Measurements from ENCODE around the gene SORBS2.

The SORBS2 gene

GRCh38 chr4:185738820-185739219 lies 73.2 kb downstream of the SORBS2 start:
- no peaks in the 10 kb centered on the region for H3K9me3 ChIP-seq (ENCODE audit: control insufficient read depth, low read length)
- H3K4me1 ChIP-seq (ENCODE audit: control insufficient read depth, insufficient read depth, low read length), result no peaks in the 10 kb centered on the region
- H3K27me3 ChIP-seq (ENCODE audit: control insufficient read depth, insufficient read depth, low read length), result no peaks in the 10 kb centered on the region
- no peak overlapping the region for H3K4me3 ChIP-seq (ENCODE audit: low read length)
- no peaks in the 10 kb centered on the region for H3K36me3 ChIP-seq (ENCODE audit: control insufficient read depth, insufficient read depth, low read length)
- no peak overlapping the region for H3K9ac ChIP-seq (ENCODE audit: low read length)

GRCh38 chr4:185738038-185738552 lies 73.9 kb downstream of the SORBS2 start:
- Histone ChIP-seq H3K27me3 (ENCODE audit: control insufficient read depth, insufficient read depth, low read length) (no peaks in the 10 kb centered on the region), H3K9ac (ENCODE audit: low read length) (no peak overlapping the region), H3K4me3 (ENCODE audit: low read length) (no peak overlapping the region), H3K36me3 (ENCODE audit: control insufficient read depth, insufficient read depth, low read length) (no peaks in the 10 kb centered on the region), H3K4me1 (ENCODE audit: control insufficient read depth, insufficient read depth, low read length) (no peaks in the 10 kb centered on the region), H3K9me3 (ENCODE audit: control insufficient read depth, low read length) (no peaks in the 10 kb centered on the region)

- no peak overlapping the region for H3K9ac ChIP-seq (ENCODE audit: low read length)
- H3K4me3 ChIP-seq (ENCODE audit: low read length), result no peak overlapping the region
- H3K27me3 ChIP-seq (ENCODE audit: control insufficient read depth, insufficient read depth, low read length), result no peaks in the 10 kb centered on the region
- no peaks in the 10 kb centered on the region for H3K9me3 ChIP-seq (ENCODE audit: control insufficient read depth, low read length)
- no peaks in the 10 kb centered on the region for H3K36me3 ChIP-seq (ENCODE audit: control insufficient read depth, insufficient read depth, low read length)
- H3K4me1 ChIP-seq (ENCODE audit: control insufficient read depth, insufficient read depth, low read length), result no peaks in the 10 kb centered on the region
These were observed 74.4 kb downstream of the SORBS2 start for GRCh38 chr4:185737489-185738037.

- no peak overlapping the region for H3K9ac ChIP-seq (ENCODE audit: low read length)
- no peaks in the 10 kb centered on the region for H3K9me3 ChIP-seq (ENCODE audit: control insufficient read depth, low read length)
- H3K4me3 ChIP-seq (ENCODE audit: low read length), result no peak overlapping the region
- H3K4me1 ChIP-seq (ENCODE audit: control insufficient read depth, insufficient read depth, low read length), result no peaks in the 10 kb centered on the region
- no peaks in the 10 kb centered on the region for H3K27me3 ChIP-seq (ENCODE audit: control insufficient read depth, insufficient read depth, low read length)
- no peaks in the 10 kb centered on the region for H3K36me3 ChIP-seq (ENCODE audit: control insufficient read depth, insufficient read depth, low read length)
These were observed 75.1 kb downstream of the SORBS2 start for GRCh38 chr4:185736882-185737281.

- H3K4me1 ChIP-seq (ENCODE audit: control insufficient read depth, insufficient read depth, low read length), result peaks cover 1% of the 10 kb centered on the region
- H3K36me3 ChIP-seq (ENCODE audit: control insufficient read depth, insufficient read depth, low read length), result no peaks in the 10 kb centered on the region
- H3K27me3 ChIP-seq (ENCODE audit: control insufficient read depth, insufficient read depth, low read length), result no peaks in the 10 kb centered on the region
- no peak overlapping the region for H3K9ac ChIP-seq (ENCODE audit: low read length)
- H3K9me3 ChIP-seq (ENCODE audit: control insufficient read depth, low read length), result no peaks in the 10 kb centered on the region
- H3K4me3 ChIP-seq (ENCODE audit: low read length), result no peak overlapping the region
These were observed 76.1 kb downstream of the SORBS2 start for GRCh38 chr4:185735866-185736400.

- H3K4me3 ChIP-seq (ENCODE audit: low read length), result no peak overlapping the region
- no peaks in the 10 kb centered on the region for H3K36me3 ChIP-seq (ENCODE audit: control insufficient read depth, insufficient read depth, low read length)
- no peaks in the 10 kb centered on the region for H3K27me3 ChIP-seq (ENCODE audit: control insufficient read depth, insufficient read depth, low read length)
- H3K9ac ChIP-seq (ENCODE audit: low read length), result no peak overlapping the region
- H3K4me1 ChIP-seq (ENCODE audit: control insufficient read depth, insufficient read depth, low read length), result peaks cover 7% of the 10 kb centered on the region
- H3K9me3 ChIP-seq (ENCODE audit: control insufficient read depth, low read length), result no peaks in the 10 kb centered on the region
These were observed 77.1 kb downstream of the SORBS2 start for GRCh38 chr4:185734930-185735329.

- H3K9ac ChIP-seq (ENCODE audit: low read length), result no peak overlapping the region
- no peaks in the 10 kb centered on the region for H3K9me3 ChIP-seq (ENCODE audit: control insufficient read depth, low read length)
- H3K4me3 ChIP-seq (ENCODE audit: low read length), result no peak overlapping the region
- peaks cover 7% of the 10 kb centered on the region for H3K4me1 ChIP-seq (ENCODE audit: control insufficient read depth, insufficient read depth, low read length)
- H3K36me3 ChIP-seq (ENCODE audit: control insufficient read depth, insufficient read depth, low read length), result no peaks in the 10 kb centered on the region
- no peaks in the 10 kb centered on the region for H3K27me3 ChIP-seq (ENCODE audit: control insufficient read depth, insufficient read depth, low read length)
These were observed 77.8 kb downstream of the SORBS2 start for GRCh38 chr4:185734214-185734613.

GRCh38 chr4:185730849-185731608 lies 81.0 kb downstream of the SORBS2 start:
- Histone ChIP-seq H3K27me3 (ENCODE audit: control insufficient read depth, insufficient read depth, low read length) (no peaks in the 10 kb centered on the region), H3K9ac (ENCODE audit: low read length) (no peak overlapping the region), H3K4me1 (ENCODE audit: control insufficient read depth, insufficient read depth, low read length) (peaks cover 7% of the 10 kb centered on the region), H3K9me3 (ENCODE audit: control insufficient read depth, low read length) (no peaks in the 10 kb centered on the region), H3K36me3 (ENCODE audit: control insufficient read depth, insufficient read depth, low read length) (no peaks in the 10 kb centered on the region), H3K4me3 (ENCODE audit: low read length) (no peak overlapping the region)

GRCh38 chr4:185730387-185730786 lies 81.6 kb downstream of the SORBS2 start:
- H3K27me3 ChIP-seq (ENCODE audit: control insufficient read depth, insufficient read depth, low read length), result no peaks in the 10 kb centered on the region
- H3K4me1 ChIP-seq (ENCODE audit: control insufficient read depth, insufficient read depth, low read length), result peaks cover 7% of the 10 kb centered on the region
- no peak overlapping the region for H3K4me3 ChIP-seq (ENCODE audit: low read length)
- no peaks in the 10 kb centered on the region for H3K9me3 ChIP-seq (ENCODE audit: control insufficient read depth, low read length)
- no peaks in the 10 kb centered on the region for H3K36me3 ChIP-seq (ENCODE audit: control insufficient read depth, insufficient read depth, low read length)
- H3K9ac ChIP-seq (ENCODE audit: low read length), result no peak overlapping the region

GRCh38 chr4:185729391-185729804 lies 82.6 kb downstream of the SORBS2 start:
- peaks cover 7% of the 10 kb centered on the region for H3K4me1 ChIP-seq (ENCODE audit: control insufficient read depth, insufficient read depth, low read length)
- no peaks in the 10 kb centered on the region for H3K9me3 ChIP-seq (ENCODE audit: control insufficient read depth, low read length)
- H3K4me3 ChIP-seq (ENCODE audit: low read length), result no peak overlapping the region
- no peaks in the 10 kb centered on the region for H3K36me3 ChIP-seq (ENCODE audit: control insufficient read depth, insufficient read depth, low read length)
- no peaks in the 10 kb centered on the region for H3K27me3 ChIP-seq (ENCODE audit: control insufficient read depth, insufficient read depth, low read length)
- H3K9ac ChIP-seq (ENCODE audit: low read length), result no peak overlapping the region

- Histone ChIP-seq H3K27me3 (ENCODE audit: control insufficient read depth, insufficient read depth, low read length) (no peaks in the 10 kb centered on the region), H3K9me3 (ENCODE audit: control insufficient read depth, low read length) (no peaks in the 10 kb centered on the region), H3K36me3 (ENCODE audit: control insufficient read depth, insufficient read depth, low read length) (no peaks in the 10 kb centered on the region), H3K4me1 (ENCODE audit: control insufficient read depth, insufficient read depth, low read length) (peaks cover 10% of the 10 kb centered on the region), H3K4me3 (ENCODE audit: low read length) (no peak overlapping the region), H3K9ac (ENCODE audit: low read length) (no peak overlapping the region)
These were observed 83.1 kb downstream of the SORBS2 start for GRCh38 chr4:185728893-185729292.

- H3K9me3 ChIP-seq (ENCODE audit: control insufficient read depth, low read length), result no peaks in the 10 kb centered on the region
- H3K4me1 ChIP-seq (ENCODE audit: control insufficient read depth, insufficient read depth, low read length), result peaks cover 17% of the 10 kb centered on the region
- no peak overlapping the region for H3K4me3 ChIP-seq (ENCODE audit: low read length)
- H3K36me3 ChIP-seq (ENCODE audit: control insufficient read depth, insufficient read depth, low read length), result no peaks in the 10 kb centered on the region
- no peak overlapping the region for H3K9ac ChIP-seq (ENCODE audit: low read length)
- no peaks in the 10 kb centered on the region for H3K27me3 ChIP-seq (ENCODE audit: control insufficient read depth, insufficient read depth, low read length)
These were observed 85.1 kb downstream of the SORBS2 start for GRCh38 chr4:185726931-185727330.
